ES-I3 (cell line): Measurements from ENCODE around the gene ZDHHC11B.
"Not testable (repeated sequence)": the region's sequence is repeated elsewhere in the genome, so short reads cannot be mapped to it uniquely, and the experiment has no call there.

ENCODE experiments used
- H3K36me3 ChIP-seq: 2 replicates; pipeline ENCODE4 v1.6.1; 2013; ENCODE audit warnings: mild to moderate bottlenecking, low read length, control low read depth, moderate library complexity; ENCODE audit not compliant: insufficient read depth
- H3K4me1 ChIP-seq: 2 replicates; pipeline ENCODE4 v1.6.1; 2013; ENCODE audit warnings: mild to moderate bottlenecking, control low read depth, low read length; ENCODE audit not compliant: insufficient read depth
- H3K9ac ChIP-seq: 2 replicates; pipeline ENCODE4 v1.6.1; 2013; ENCODE audit warnings: low read depth, mild to moderate bottlenecking, low read length, moderate library complexity
- H3K9me3 ChIP-seq: 2 replicates; pipeline ENCODE4 v1.6.1; 2013; ENCODE audit warnings: mild to moderate bottlenecking, low read length, moderate library complexity; ENCODE audit not compliant: control insufficient read depth, insufficient read depth

The ZDHHC11B gene

DNA sequence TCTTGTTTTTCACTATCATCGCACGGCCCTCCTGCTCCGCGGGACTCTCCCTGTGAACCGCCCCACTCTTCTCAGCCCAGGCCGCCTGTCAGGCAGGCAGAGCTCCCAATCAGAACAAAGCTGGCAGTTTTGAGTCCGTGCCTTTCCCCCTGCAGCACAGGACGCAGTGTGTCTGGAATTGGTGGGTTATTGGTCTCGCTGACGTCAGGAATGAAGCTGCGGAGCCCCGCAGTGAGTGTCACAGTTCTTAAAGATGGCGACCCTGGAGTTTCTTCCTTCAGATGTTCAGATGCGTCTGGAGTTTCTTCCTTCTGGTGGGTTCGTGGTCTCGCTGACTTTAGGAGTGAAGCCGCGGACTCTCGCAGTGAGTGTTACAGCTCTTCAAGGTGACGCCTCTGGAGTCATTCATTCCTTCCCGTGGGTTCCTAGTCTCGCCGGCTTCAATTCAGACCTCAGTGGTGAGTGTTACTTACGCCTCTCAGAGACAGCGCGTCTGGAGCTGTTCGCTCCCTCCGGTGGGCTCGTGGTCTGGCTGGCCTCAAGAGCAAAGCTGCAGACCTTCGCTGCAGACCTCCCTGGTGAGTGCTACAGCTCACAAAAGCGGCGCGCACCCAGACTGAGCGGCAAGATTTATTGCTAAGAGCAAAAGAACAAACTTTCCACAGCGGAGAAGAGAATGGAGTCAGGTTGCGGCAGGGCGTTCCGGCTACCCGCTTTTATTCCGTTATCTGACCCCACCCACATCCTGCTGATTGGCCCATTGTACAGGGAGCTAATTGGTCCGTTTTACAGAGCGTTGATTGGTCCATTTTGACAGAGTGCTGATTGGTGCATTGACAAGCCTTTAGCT is 7.4 kb downstream of the ZDHHC11B start:
- no peaks in the 10 kb centered on the region for H3K9me3 ChIP-seq
- no peaks in the 10 kb centered on the region for H3K4me1 ChIP-seq
- H3K9ac ChIP-seq = no peak overlapping the region
- no peaks in the 10 kb centered on the region for H3K36me3 ChIP-seq

DNA sequence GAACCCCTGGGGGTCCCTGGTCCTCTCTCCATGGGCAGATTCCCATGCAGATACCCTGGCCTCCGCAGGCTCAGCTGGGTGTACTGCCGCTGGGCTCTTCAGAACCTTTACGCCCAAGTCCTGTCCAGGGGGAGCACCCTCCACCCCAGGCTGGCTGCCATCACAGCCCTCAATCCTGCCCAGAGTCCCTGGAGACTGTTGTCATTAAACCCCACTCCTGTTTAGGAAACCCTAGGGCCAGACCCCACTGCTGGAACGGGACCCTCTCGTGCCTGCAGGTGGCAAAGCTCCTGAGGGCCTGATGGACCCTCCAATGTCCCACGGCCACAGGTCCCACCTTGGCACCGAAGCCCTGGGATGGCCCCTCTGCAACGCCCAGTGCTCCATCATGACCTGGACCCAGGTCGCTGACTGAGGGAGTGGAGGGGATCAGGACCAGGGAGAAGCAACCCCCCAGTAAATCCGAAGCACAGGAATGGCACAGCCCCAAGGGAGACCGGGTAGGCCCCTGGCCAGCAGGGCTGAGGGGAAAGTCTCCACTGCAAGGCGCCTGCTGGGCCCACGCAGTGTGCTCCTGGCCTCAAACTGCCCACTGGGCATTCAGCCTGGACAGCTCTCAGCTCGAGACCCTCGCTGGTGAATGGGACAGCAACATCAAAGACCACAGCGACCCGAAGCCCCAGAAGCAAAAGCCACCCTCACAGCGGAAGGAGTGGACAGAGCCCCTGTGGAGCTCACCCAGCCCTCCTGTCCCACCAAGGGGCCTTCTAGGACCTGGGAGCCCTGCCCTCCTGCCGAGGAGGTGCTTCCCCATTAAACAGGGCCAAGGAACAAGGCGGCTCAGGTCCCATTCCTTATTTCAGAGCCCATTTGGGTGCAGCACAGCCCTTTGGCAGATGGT is 8.3 kb downstream of the ZDHHC11B start:
- Histone ChIP-seq H3K9ac (no peak overlapping the region), H3K36me3 (no peaks in the 10 kb centered on the region), H3K9me3 (no peaks in the 10 kb centered on the region), H3K4me1 (no peaks in the 10 kb centered on the region)

DNA sequence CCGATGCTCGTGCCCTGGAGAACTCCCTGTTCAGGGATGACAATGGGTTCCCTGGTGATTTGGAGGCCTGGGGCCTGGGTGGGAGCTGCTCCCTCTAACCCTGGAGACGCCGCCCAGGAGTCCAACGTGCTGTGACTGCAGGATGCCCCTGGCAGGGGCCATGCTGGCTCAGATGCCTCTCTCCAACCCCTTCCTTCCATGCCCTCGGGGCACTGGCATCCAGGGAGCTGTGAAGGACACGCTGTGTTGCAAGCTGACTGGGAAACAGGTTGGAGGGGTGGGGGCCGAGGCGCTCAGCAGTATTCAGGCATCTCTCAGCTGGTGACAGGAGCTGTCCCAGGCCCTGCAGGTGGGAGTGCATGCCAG is 9.0 kb downstream of the ZDHHC11B start:
- not testable (repeated sequence) for H3K9me3 ChIP-seq

DNA sequence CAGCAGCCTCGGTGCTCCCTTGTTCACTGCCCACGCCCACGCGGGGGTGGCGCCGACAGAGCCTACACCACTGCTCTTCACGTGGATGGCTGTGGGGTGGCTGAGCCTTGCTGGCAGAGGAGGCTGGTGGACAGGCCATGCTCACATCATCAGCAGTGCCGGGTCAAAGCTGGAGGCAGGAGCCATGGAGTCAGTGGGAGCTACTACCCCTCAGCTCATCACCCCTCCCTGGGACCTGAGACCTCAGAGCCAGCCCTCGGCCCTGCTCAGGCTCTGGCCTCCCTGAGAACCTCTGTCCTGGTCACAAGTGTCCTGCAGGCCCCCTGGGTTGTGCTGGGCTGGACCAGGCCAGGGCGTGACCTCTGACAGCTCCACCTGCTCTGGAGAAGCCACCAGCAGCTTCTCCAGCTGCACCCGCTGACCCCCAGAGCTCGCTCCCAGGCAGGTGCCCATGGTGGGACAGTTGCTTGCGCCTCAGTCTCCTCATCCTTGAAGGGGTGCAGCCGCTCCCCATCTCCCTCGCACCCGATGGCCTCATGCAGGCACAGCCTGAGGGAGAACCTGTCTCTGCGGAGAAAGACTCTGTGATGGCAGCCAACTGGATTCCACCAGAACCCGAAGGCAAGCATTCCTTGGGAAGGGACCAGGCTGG is 9.5 kb downstream of the ZDHHC11B start:
- not testable (repeated sequence) for H3K4me1 ChIP-seq, H3K36me3 ChIP-seq, H3K9me3 ChIP-seq, H3K9ac ChIP-seq

More for the DNA sequence above, 9.0 kb downstream of the ZDHHC11B start:
- H3K4me1 ChIP-seq, H3K9ac ChIP-seq, H3K36me3 ChIP-seq: not testable (repeated sequence)

DNA sequence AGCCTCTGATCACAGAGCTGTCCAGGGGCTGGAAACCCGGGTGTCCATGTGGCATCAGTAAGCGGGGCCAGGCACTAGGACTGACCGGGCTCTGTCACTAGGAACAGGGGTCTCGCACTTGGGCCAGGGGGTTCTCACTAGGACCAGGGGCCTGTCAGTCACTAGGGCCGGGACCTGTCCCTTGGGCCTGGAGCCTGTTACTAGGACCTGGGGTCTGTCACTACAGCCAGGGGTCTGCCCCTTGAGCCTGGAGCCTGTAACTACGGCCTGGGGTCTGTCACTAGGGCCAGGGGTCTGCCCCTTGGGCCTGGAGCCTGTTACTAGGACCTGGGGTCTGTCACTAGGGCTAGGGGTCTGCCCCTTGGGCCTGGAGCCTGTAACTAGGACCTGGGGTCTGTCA is 10.2 kb downstream of the ZDHHC11B start:
- not testable (repeated sequence) for H3K4me1 ChIP-seq, H3K9me3 ChIP-seq

DNA sequence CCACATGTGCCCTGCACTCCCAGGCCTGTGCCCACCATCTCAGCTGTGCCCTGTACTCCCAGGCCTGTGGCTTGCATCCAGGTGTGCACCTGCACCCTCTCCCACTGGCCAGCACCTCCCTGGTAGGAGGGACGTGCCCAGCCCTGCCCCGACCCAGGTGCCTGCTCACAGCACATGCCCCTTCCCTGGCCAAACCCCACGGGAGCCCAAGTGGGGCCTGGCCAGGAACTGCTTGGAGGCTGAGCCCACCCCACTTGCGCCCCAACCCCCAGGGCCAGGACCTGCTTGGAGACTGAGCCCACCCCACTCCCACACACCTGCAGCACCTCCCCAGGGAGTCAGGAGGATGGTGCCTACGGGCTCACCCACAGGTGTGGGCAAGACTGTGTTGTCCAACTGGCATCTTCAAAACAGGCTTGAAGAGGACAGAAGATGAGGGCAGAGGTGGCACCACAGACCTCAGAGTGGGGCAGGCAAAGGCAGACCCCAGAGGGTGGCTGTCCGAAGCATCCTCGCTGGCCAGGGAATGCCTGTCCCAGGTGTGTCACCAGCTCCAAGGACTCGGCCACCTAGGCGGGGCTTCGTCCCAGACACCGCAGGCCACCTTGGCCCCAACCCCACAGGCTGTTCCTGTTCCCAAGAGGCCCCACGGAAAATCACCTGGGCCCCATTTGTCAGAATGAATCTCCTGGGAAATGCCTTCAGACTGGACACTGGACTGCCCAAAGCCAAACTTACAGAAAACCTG is 10.8 kb downstream of the ZDHHC11B start:
- H3K9ac ChIP-seq = no peak overlapping the region
- no peaks in the 10 kb centered on the region for H3K4me1 ChIP-seq
- no peaks in the 10 kb centered on the region for H3K36me3 ChIP-seq
- no peaks in the 10 kb centered on the region for H3K9me3 ChIP-seq

More for the DNA sequence above, 10.2 kb downstream of the ZDHHC11B start:
- not testable (repeated sequence) for H3K9ac ChIP-seq, H3K36me3 ChIP-seq

DNA sequence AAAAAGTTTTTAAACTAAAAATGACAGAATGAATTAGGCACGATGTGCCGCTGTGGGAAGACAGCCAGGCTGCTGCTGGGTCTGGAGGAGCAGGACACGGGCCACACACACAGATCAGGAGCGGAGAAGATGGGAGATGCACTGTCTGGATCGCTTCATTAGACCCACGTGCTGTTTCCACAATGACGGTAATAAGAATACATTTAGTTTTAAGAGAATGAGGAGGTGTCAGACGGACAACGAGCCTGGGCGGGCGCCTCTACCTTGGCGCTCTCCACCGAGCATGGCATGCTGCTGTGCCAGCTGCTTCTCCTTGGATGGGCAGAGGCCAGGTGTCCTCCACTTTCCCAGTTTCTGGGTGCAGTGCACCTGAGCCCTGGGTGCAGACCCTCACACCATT is 11.6 kb downstream of the ZDHHC11B start:
- not testable (repeated sequence) for H3K4me1 ChIP-seq, H3K36me3 ChIP-seq, H3K9ac ChIP-seq, H3K9me3 ChIP-seq

DNA sequence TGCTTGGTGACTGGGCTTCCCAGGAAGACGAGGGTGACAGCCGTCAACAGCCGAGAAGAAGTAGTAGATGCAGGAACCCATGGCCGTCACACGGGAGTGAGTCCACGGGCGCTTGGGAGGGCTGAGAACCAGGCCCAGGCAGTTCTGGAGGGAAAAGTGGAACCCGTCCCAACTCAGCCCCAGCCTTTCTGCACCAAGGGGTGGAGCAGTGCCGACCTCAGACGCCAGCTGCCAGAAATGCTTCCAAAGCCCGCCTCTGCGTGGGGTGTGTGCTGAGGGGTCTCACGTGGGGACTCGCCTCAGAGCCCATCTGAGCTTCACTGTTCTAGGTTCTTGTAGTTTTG is 12.0 kb downstream of the ZDHHC11B start:
- H3K9me3 ChIP-seq, H3K4me1 ChIP-seq, H3K9ac ChIP-seq, H3K36me3 ChIP-seq: not testable (repeated sequence)

DNA sequence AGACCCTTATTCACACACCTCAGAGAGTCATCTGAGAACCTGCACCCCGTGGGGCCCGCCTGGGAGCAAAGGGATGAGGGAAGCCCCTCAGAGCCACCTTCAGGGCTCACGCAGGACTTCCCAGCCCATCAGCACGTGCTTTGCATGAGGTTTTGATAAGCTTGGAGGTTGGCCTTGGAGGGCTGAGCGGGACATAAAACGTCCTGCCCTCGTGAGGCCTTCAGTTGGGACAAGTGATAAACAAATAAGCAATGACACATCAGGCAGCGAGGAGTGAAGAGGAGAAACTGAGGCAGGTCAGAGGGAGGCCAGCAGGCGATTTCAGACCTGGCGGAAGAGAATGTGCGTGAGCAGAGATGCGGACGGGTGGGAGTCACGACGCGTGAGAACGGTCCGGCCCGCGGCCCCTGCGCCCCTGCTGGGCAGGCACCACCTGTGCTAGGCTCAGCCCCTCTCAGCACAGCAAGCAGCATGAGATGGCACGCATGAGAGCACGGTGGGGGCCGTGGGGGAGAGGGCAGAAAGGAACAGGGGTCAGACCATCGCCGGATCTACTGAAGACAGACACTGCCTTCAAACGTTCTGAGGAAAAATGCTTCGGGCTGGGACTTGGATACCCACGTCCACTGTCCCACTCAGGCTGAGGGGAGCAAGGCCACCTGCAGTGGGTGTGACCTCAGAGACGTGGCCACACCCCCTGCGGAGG is 12.5 kb downstream of the ZDHHC11B start:
- not testable (repeated sequence) for H3K36me3 ChIP-seq, H3K4me1 ChIP-seq, H3K9me3 ChIP-seq, H3K9ac ChIP-seq

DNA sequence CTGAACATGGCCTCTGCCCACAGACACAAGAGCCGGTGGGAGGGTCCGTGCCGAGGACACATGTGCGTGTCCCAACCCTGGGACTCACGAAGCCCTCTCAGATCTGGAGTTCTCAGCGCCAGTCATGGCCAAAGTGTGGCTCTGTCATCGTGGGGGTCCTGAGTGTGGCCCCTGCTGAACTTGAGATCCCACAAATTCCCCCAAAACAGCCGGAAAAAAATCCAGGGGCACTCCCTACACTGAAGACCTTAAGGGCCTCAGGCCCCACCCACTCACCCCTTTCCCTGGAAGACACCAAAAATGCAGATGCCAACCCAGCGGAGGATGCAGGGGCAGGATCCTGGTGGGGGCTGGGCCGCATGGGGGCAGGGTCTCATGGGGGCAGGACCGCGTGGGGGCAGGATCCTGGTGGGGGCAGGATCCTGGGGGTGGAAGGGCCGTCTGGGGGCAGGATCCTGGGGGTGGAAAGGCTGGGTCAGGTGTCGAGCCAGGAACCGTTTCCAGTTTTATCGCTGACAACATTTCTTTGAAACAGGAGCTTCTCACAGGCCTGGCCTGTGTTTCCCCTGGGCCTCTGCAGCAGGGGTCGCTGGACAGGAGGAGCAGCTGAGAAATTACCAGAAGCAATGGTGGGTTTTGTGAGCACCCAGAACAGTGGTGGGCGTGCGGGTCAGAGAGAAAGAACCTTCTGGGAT is 13.3 kb downstream of the ZDHHC11B start:
- not testable (repeated sequence) for H3K9ac ChIP-seq, H3K9me3 ChIP-seq, H3K36me3 ChIP-seq, H3K4me1 ChIP-seq

DNA sequence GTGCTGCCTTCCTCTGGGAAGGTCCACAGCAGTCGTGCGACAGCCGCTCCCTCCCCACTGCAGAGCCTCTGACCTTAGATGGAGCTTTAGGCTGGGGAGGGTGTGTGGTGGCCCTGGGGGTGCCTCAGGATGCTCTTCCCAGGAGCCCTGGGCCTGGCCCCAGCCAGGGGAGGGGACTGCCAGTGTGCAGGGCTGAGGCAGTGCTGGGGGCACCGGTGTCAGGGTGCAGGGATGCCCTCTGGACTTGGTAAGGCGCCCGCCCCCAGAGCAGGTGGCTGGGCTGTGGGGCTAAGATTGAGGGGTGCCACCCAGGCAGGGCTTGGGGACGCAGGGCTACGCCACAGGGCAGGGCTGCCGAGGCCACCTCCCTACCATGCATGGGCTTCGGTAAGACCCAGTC is 13.9 kb downstream of the ZDHHC11B start:
- not testable (repeated sequence) for H3K4me1 ChIP-seq, H3K9ac ChIP-seq

DNA sequence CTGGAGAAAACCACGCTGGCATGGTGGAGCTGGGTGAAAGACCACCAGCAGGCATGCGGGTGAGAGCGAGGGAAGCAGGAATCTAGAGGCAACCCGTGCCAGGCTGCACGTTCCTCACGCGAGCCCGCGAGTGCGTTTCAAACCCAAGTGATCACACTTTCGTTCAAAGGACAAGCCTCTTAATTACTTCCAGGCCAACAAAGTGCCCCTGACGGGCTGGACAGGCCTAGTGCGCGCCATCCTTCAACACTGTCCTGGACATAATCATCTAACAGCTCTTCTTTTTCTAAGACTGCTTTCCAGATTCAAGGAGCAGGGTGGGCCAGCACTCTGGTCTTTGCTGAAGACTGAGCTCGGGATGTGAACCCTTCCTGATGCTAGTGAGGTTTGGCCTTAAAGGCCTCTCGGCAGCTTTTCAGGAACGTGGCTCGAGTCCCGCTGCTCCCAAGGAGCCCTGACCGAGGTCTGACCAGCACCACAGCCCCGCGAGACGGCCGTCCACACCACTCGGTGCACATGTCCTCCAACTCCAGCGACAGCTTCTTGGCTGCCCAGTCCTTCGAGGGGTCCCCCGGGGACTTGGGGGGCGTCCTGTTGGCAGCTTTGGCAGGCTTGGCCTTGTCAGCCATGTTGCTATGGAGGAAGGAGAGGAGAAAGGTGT is 14.9 kb downstream of the ZDHHC11B start:
- H3K9ac ChIP-seq, H3K36me3 ChIP-seq, H3K9me3 ChIP-seq, H3K4me1 ChIP-seq: not testable (repeated sequence)

More for the DNA sequence above, 13.9 kb downstream of the ZDHHC11B start:
- H3K36me3 ChIP-seq, H3K9me3 ChIP-seq: not testable (repeated sequence)
